A549 (cell line): ENCODE data around the gene ATP1B1.

Experiments
- GATA3 ChIP-seq: IDR thresholded peaks from 2 replicates; pipeline ENCODE4 v1.6.1; 2012; ENCODE audit warnings: borderline replicate concordance
- HDAC2 ChIP-seq: fragments of 200-600 bp; sonication (generic); IDR thresholded peaks from 2 replicates; pipeline ENCODE4 v1.6.1; 2016
- MYC ChIP-seq: IDR thresholded peaks from 2 replicates; pipeline ENCODE4 v1.6.1; 2012; ENCODE audit warnings: mild to moderate bottlenecking, inconsistent platforms, low read length, improper control_type of control experiment, borderline replicate concordance
- POLR2A ChIP-seq: IDR thresholded peaks from 2 replicates; pipeline ENCODE4 v1.6.1; 2012; ENCODE audit warnings: mild to moderate bottlenecking, low read length
- POLR2AphosphoS2 ChIP-seq: conservative IDR thresholded peaks from 2 replicates; pipeline ENCODE4 v1.6.1; 2012; ENCODE audit warnings: low read length, improper control_type of control experiment, inconsistent platforms
- RAD21 ChIP-seq, 2 experiments: fragments of >200 bp in 1 of 2; sonication (Bioruptor Twin) in 1 of 2; formaldehyde crosslinking in 1 of 2; IDR thresholded peaks in 1 of 2; conservative IDR thresholded peaks in 1 of 2; 2 replicates in 1 of 2; 3 replicates in 1 of 2; pipeline ENCODE4 v1.6.1; 2012 to 2018; ENCODE audit warnings: inconsistent platforms in 1 of 2
- RARB ChIP-seq: fragments of 250-450 bp; sonication (Bioruptor Pico); IDR thresholded peaks from 2 replicates; pipeline ENCODE4 v1.8.0; 2021; ENCODE audit warnings: mild to moderate bottlenecking, moderate library complexity
- RCOR1 ChIP-seq: fragments of 150-350 bp; IDR thresholded peaks from 2 replicates; pipeline ENCODE4 v1.6.1; 2014; ENCODE audit warnings: antibody characterized with exemption, low read length, low read depth
- TF ChIP-seq, protein P1 (sequence below): fragments of >200 bp; sonication (Bioruptor Twin); formaldehyde crosslinking; IDR thresholded peaks from 3 replicates; pipeline ENCODE4 v1.5.1; 2016
- TF ChIP-seq, protein P2 (sequence below): fragments of 200-600 bp; sonication (generic); IDR thresholded peaks from 2 replicates; pipeline ENCODE4 v1.6.1; 2016; ENCODE audit warnings: antibody characterized with exemption, mild to moderate bottlenecking, moderate library complexity
- TF ChIP-seq, protein P3 (sequence below): fragments of 450-650 bp; IDR thresholded peaks from 2 replicates; pipeline ENCODE4 v1.6.1; 2014; ENCODE audit warnings: antibody characterized with exemption
- TF ChIP-seq, protein P4 (sequence below): fragments of 250-450 bp; sonication (Bioruptor Pico); IDR thresholded peaks from 2 replicates; pipeline ENCODE4 v1.5.0; 2021; ENCODE audit warnings: mild to moderate bottlenecking, moderate library complexity, borderline replicate concordance

DNA sequence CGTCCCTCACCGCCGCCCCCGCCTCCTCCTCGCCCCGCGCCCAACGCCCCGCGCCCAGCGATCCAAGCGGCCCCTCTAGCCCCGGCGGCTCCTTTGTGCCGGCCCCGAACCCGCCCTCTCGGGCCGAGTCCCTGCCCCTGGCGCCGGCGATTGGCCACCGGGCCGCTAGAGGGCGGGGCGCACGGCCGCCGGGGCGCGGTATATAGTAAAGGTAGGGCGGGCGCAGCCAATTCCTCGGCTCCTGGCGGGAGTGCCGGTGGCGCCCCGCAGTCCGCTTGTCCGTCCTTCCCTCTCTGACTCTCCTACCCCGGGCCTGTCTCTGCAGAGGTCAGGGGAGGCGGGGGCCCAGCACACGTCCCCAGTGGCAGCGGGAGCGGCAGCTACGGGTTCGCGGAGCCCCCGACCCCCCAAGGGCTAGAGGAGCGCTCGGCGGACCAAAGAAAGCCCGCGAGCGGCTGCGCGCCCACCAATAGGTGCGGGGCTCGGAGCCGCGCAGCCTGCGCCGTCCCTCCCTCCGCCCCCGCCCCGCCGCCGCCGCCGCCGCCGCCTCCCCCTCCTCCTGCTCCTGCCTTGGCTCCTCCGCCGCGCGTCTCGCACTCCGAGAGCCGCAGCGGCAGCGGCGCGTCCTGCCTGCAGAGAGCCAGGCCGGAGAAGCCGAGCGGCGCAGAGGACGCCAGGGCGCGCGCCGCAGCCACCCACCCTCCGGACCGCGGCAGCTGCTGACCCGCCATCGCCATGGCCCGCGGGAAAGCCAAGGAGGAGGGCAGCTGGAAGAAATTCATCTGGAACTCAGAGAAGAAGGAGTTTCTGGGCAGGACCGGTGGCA lies at the start of gene ATP1B1:
- peak; percentile 97 for TF ChIP-seq POLR2A
- TF ChIP-seq, protein P1, sequence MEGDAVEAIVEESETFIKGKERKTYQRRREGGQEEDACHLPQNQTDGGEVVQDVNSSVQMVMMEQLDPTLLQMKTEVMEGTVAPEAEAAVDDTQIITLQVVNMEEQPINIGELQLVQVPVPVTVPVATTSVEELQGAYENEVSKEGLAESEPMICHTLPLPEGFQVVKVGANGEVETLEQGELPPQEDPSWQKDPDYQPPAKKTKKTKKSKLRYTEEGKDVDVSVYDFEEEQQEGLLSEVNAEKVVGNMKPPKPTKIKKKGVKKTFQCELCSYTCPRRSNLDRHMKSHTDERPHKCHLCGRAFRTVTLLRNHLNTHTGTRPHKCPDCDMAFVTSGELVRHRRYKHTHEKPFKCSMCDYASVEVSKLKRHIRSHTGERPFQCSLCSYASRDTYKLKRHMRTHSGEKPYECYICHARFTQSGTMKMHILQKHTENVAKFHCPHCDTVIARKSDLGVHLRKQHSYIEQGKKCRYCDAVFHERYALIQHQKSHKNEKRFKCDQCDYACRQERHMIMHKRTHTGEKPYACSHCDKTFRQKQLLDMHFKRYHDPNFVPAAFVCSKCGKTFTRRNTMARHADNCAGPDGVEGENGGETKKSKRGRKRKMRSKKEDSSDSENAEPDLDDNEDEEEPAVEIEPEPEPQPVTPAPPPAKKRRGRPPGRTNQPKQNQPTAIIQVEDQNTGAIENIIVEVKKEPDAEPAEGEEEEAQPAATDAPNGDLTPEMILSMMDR: no peak
- no peak for TF ChIP-seq RARB (CRISPR knock-in tag)
- TF ChIP-seq, protein P2, sequence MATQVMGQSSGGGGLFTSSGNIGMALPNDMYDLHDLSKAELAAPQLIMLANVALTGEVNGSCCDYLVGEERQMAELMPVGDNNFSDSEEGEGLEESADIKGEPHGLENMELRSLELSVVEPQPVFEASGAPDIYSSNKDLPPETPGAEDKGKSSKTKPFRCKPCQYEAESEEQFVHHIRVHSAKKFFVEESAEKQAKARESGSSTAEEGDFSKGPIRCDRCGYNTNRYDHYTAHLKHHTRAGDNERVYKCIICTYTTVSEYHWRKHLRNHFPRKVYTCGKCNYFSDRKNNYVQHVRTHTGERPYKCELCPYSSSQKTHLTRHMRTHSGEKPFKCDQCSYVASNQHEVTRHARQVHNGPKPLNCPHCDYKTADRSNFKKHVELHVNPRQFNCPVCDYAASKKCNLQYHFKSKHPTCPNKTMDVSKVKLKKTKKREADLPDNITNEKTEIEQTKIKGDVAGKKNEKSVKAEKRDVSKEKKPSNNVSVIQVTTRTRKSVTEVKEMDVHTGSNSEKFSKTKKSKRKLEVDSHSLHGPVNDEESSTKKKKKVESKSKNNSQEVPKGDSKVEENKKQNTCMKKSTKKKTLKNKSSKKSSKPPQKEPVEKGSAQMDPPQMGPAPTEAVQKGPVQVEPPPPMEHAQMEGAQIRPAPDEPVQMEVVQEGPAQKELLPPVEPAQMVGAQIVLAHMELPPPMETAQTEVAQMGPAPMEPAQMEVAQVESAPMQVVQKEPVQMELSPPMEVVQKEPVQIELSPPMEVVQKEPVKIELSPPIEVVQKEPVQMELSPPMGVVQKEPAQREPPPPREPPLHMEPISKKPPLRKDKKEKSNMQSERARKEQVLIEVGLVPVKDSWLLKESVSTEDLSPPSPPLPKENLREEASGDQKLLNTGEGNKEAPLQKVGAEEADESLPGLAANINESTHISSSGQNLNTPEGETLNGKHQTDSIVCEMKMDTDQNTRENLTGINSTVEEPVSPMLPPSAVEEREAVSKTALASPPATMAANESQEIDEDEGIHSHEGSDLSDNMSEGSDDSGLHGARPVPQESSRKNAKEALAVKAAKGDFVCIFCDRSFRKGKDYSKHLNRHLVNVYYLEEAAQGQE: peak; percentile 21; the same call in 1 of the 2 replicates
- TF ChIP-seq GATA3: peak; percentile 39; the same call in 1 of the 2 replicates
- no peak for TF ChIP-seq POLR2AphosphoS2
- no peak for TF ChIP-seq MYC
- no peak for TF ChIP-seq HDAC2
- TF ChIP-seq, protein P3, sequence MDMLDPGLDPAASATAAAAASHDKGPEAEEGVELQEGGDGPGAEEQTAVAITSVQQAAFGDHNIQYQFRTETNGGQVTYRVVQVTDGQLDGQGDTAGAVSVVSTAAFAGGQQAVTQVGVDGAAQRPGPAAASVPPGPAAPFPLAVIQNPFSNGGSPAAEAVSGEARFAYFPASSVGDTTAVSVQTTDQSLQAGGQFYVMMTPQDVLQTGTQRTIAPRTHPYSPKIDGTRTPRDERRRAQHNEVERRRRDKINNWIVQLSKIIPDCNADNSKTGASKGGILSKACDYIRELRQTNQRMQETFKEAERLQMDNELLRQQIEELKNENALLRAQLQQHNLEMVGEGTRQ: no peak
- TF ChIP-seq RAD21 (conservative IDR thresholded peaks at IDR 0.05 in 1 of 2, IDR thresholded peaks at IDR 0.05 in 1 of 2): peak; percentile 10 to 50; a peak in 3 of 5 replicates
- TF ChIP-seq, protein P4, sequence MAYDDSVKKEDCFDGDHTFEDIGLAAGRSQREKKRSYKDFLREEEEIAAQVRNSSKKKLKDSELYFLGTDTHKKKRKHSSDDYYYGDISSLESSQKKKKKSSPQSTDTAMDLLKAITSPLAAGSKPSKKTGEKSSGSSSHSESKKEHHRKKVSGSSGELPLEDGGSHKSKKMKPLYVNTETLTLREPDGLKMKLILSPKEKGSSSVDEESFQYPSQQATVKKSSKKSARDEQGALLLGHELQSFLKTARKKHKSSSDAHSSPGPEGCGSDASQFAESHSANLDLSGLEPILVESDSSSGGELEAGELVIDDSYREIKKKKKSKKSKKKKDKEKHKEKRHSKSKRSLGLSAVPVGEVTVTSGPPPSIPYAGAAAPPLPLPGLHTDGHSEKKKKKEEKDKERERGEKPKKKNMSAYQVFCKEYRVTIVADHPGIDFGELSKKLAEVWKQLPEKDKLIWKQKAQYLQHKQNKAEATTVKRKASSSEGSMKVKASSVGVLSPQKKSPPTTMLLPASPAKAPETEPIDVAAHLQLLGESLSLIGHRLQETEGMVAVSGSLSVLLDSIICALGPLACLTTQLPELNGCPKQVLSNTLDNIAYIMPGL (CRISPR knock-in tag): no peak
- no peak for TF ChIP-seq RCOR1
